Neural cell (in vitro differentiated cells): Measurements from ENCODE around the gene YWHAG. TPM values are rescaled to one million over a fixed set of nuclear protein-coding genes. Genes with fewer than 3 reads are reported as not detected.

ENCODE experiments used
- H2AFZ ChIP-seq: fragments of 200-600, 300-800 bp; sonication (generic), shearing (Covaris generic); 2 replicates; pipeline ENCODE4 v1.6.0; 2014; ENCODE audit warnings: low read depth, mild to moderate bottlenecking, antibody characterized with exemption, low read length, moderate library complexity
- H3F3A ChIP-seq: fragments of 200-600 bp; shearing (Covaris generic); 2 replicates; pipeline ENCODE4 v1.6.1; 2016; ENCODE audit warnings: mild to moderate bottlenecking, moderate library complexity, mixed read lengths, antibody characterized with exemption, low read length; ENCODE audit not compliant: insufficient read depth, poor library complexity, severe bottlenecking
- H3K27ac ChIP-seq: fragments of 200-600, 300-800 bp; sonication (generic), shearing (Covaris generic); 2 replicates; pipeline ENCODE4 v1.5.1; 2014; ENCODE audit warnings: mild to moderate bottlenecking, low read length, moderate library complexity
- H3K27me3 ChIP-seq: fragments of 300-800, 200-600 bp; sonication (generic), shearing (Covaris generic); 2 replicates; pipeline ENCODE4 v1.6.0; 2014; ENCODE audit warnings: mild to moderate bottlenecking, low read depth, low read length, moderate library complexity; ENCODE audit not compliant: insufficient read depth
- H3K36me3 ChIP-seq: fragments of 300-800, 200-600 bp; sonication (generic), shearing (Covaris generic); 2 replicates; pipeline ENCODE4 v1.5.1; 2014; ENCODE audit warnings: mild to moderate bottlenecking, antibody characterized with exemption, low read length, moderate library complexity; ENCODE audit not compliant: insufficient read depth
- H3K4me2 ChIP-seq: fragments of 300-800, 200-600 bp; sonication (generic), shearing (Covaris generic); 2 replicates; pipeline ENCODE4 v1.6.0; 2014; ENCODE audit warnings: mild to moderate bottlenecking, low read length
- H3K4me3 ChIP-seq: fragments of 300-800, 200-600 bp; sonication (generic), shearing (Covaris generic); 2 replicates; pipeline ENCODE4 v1.5.1; 2014; ENCODE audit warnings: mild to moderate bottlenecking, low read length, moderate library complexity
- H3K79me2 ChIP-seq: fragments of 200-600 bp; shearing (Covaris generic); replicated peaks from 2 replicates; pipeline ENCODE4 v1.6.0; 2014; ENCODE audit warnings: mild to moderate bottlenecking, low read length, moderate library complexity; ENCODE audit not compliant: insufficient read depth
- H3K9ac ChIP-seq: fragments of 300-800, 200-600 bp; sonication (generic), shearing (Covaris generic); 2 replicates; pipeline ENCODE4 v1.6.1; 2016; ENCODE audit warnings: mild to moderate bottlenecking, low read length, mixed read lengths
- H3K9me2 ChIP-seq: fragments of 200-600 bp; shearing (Covaris generic); 2 replicates; pipeline ENCODE4 v1.6.1; 2016; ENCODE audit warnings: mild to moderate bottlenecking, low read length, mixed read lengths; ENCODE audit not compliant: insufficient read depth
- H3K9me3 ChIP-seq: fragments of 200-600, 300-800 bp; sonication (generic), shearing (Covaris generic); 2 replicates; pipeline ENCODE4 v1.6.1; 2016; ENCODE audit warnings: mild to moderate bottlenecking, mixed run types, low read length, moderate library complexity, mixed read lengths
- H4K20me1 ChIP-seq: fragments of 200-600 bp; shearing (Covaris generic); 2 replicates; pipeline ENCODE4 v1.6.1; 2016; ENCODE audit warnings: mild to moderate bottlenecking, mixed run types; ENCODE audit not compliant: insufficient read depth
- EP300 ChIP-seq: fragments of 450-650 bp; conservative IDR thresholded peaks from 2 replicates; pipeline ENCODE4 v1.6.1; 2014; ENCODE audit warnings: antibody characterized with exemption, mild to moderate bottlenecking, moderate library complexity; ENCODE audit not compliant: poor library complexity, severe bottlenecking
- EZH2 ChIP-seq: fragments of 200-600, 300-800 bp; shearing (Covaris generic), sonication (generic); IDR thresholded peaks from 2 replicates; pipeline ENCODE4 v1.6.1; 2014; ENCODE audit warnings: antibody characterized with exemption, low read length, borderline replicate concordance, mild to moderate bottlenecking; ENCODE audit not compliant: insufficient read depth, poor library complexity, severe bottlenecking
- MXI1 ChIP-seq: fragments of 450-650 bp; conservative IDR thresholded peaks from 2 replicates; pipeline ENCODE4 v1.6.1; 2014; ENCODE audit warnings: antibody characterized with exemption, mild to moderate bottlenecking; ENCODE audit not compliant: poor library complexity, severe bottlenecking
- POLR2AphosphoS5 ChIP-seq: IDR thresholded peaks from 2 replicates; pipeline ENCODE4 v1.6.1; 2012
- RAD21 ChIP-seq: fragments of 450-650 bp; conservative IDR thresholded peaks from 2 replicates; pipeline ENCODE4 v1.6.1; 2014; ENCODE audit warnings: antibody characterized with exemption, mild to moderate bottlenecking, moderate library complexity
- SMC3 ChIP-seq: fragments of 450-650 bp; conservative IDR thresholded peaks from 2 replicates; pipeline ENCODE4 v1.6.1; 2014; ENCODE audit warnings: antibody characterized with exemption, mild to moderate bottlenecking, moderate library complexity; ENCODE audit not compliant: poor library complexity
- TAF1 ChIP-seq: IDR thresholded peaks from 2 replicates; pipeline ENCODE4 v1.6.1; 2012; ENCODE audit warnings: low read depth
- polyA plus RNA-seq: library from polyadenylated mRNA; depleted of rRNA; stranded (reverse); fragments of >200 nt; gene quantifications from 2 replicates; pipeline ENCODE4 v1.2.3, GENCODE V29; 2014
- TF ChIP-seq, protein P1 (sequence below): IDR thresholded peaks from 2 replicates; pipeline ENCODE4 v1.6.1; 2012; ENCODE audit warnings: borderline replicate concordance
- TF ChIP-seq, protein P2 (sequence below): fragments of 450-650 bp; IDR thresholded peaks from 2 replicates; pipeline ENCODE4 v1.5.1; 2014; ENCODE audit warnings: antibody characterized with exemption, mild to moderate bottlenecking, moderate library complexity; ENCODE audit not compliant: poor library complexity, severe bottlenecking

Gene YWHAG
- polyA plus RNA-seq, 1 donor from 2014 or later, result 284 TPM

DNA sequence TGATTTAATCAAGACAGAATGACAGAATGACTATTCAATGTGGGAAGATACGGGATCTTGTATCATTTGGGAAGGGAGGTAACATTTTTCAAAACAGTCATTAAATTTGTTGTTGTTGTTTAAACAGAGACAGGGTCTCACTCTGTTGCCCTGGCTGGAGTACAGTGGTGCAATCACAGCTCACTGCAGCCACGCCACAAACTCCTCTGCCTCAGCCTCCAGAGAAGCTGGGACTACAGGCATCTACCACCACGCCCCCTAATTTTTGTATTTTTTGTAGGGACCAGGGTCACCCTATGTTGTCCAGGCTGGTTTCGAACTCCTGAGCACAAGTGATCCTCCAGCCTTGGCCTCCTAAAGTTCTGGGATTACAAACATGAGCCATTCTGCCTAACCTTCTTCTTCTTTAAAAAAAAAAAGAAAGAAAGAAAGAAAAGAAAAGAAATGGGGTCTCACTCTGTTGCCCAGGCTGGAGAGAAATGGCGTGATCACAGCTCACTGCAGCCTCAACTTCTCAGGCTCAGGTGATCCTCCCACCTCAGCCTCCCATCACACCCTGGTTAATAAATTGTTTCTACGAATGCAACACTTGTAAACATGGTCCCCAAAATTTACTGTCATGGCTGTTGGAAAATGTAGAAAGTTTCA, 24.3 kb downstream of the YWHAG start:
- peaks cover 75% of the 10 kb centered on the region for H4K20me1 ChIP-seq

DNA sequence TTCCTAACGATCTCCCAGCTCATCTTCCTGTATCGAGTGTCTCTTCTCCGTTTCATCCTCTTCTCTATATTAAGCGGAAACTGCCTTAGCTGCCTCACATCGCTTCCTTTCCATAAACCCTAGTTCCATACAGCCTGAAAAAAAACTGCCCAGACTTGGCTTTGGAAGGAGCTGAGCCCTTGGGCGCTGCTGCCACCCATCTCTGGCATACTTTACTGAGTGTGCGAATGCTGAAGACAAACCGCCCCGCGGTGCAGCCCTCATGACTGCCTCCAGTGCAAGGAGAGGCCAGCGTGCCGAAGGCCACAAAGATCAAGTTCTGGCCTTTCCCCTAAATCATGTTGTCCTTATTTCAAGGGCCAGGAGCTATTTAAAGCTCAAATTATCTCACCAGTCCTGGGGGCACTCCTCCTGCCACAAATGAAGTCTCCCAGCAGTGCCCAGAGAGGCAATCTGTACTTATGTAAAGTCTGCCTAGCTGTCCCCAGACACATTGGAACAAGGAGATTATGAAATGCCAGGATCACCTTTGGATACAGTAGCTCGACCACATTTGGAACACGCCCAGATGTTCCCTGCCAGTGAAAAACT, 25.2 kb downstream of the YWHAG start:
- TF ChIP-seq EZH2 (no peak), RAD21 (no peak), TAF1 (no peak), POLR2AphosphoS5 (no peak), EP300 (no peak)
- TF ChIP-seq, protein P1, sequence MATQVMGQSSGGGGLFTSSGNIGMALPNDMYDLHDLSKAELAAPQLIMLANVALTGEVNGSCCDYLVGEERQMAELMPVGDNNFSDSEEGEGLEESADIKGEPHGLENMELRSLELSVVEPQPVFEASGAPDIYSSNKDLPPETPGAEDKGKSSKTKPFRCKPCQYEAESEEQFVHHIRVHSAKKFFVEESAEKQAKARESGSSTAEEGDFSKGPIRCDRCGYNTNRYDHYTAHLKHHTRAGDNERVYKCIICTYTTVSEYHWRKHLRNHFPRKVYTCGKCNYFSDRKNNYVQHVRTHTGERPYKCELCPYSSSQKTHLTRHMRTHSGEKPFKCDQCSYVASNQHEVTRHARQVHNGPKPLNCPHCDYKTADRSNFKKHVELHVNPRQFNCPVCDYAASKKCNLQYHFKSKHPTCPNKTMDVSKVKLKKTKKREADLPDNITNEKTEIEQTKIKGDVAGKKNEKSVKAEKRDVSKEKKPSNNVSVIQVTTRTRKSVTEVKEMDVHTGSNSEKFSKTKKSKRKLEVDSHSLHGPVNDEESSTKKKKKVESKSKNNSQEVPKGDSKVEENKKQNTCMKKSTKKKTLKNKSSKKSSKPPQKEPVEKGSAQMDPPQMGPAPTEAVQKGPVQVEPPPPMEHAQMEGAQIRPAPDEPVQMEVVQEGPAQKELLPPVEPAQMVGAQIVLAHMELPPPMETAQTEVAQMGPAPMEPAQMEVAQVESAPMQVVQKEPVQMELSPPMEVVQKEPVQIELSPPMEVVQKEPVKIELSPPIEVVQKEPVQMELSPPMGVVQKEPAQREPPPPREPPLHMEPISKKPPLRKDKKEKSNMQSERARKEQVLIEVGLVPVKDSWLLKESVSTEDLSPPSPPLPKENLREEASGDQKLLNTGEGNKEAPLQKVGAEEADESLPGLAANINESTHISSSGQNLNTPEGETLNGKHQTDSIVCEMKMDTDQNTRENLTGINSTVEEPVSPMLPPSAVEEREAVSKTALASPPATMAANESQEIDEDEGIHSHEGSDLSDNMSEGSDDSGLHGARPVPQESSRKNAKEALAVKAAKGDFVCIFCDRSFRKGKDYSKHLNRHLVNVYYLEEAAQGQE, result no peak
- TF ChIP-seq, protein P2, sequence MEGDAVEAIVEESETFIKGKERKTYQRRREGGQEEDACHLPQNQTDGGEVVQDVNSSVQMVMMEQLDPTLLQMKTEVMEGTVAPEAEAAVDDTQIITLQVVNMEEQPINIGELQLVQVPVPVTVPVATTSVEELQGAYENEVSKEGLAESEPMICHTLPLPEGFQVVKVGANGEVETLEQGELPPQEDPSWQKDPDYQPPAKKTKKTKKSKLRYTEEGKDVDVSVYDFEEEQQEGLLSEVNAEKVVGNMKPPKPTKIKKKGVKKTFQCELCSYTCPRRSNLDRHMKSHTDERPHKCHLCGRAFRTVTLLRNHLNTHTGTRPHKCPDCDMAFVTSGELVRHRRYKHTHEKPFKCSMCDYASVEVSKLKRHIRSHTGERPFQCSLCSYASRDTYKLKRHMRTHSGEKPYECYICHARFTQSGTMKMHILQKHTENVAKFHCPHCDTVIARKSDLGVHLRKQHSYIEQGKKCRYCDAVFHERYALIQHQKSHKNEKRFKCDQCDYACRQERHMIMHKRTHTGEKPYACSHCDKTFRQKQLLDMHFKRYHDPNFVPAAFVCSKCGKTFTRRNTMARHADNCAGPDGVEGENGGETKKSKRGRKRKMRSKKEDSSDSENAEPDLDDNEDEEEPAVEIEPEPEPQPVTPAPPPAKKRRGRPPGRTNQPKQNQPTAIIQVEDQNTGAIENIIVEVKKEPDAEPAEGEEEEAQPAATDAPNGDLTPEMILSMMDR, result no peak
- Histone ChIP-seq H3K4me2 (no peak overlapping the region), H3K9me3 (no peaks in the 10 kb centered on the region), H2AFZ (no peak overlapping the region), H3K4me3 (no peak overlapping the region), H3K9me2 (no peaks in the 10 kb centered on the region), H3F3A (no peaks in the 10 kb centered on the region), H3K36me3 (peaks cover 2% of the 10 kb centered on the region), H3K79me2 (peaks cover 89% of the 10 kb centered on the region), H3K27me3 (no peaks in the 10 kb centered on the region), H3K27ac (no peak overlapping the region), H4K20me1 (peaks cover 79% of the 10 kb centered on the region), H3K9ac (no peak overlapping the region)

More for the DNA sequence above, 24.3 kb downstream of the YWHAG start:
- Histone ChIP-seq H2AFZ (no peak overlapping the region), H3K79me2 (peaks cover 89% of the 10 kb centered on the region), H3F3A (no peaks in the 10 kb centered on the region), H3K4me2 (no peak overlapping the region), H3K9ac (no peak overlapping the region), H3K36me3 (no peaks in the 10 kb centered on the region), H3K27ac (no peak overlapping the region), H3K9me3 (no peaks in the 10 kb centered on the region), H3K9me2 (no peaks in the 10 kb centered on the region), H3K4me3 (no peak overlapping the region), H3K27me3 (no peaks in the 10 kb centered on the region)
- no peak for TF ChIP-seq SMC3
- no peak for TF ChIP-seq TAF1
- TF ChIP-seq MXI1, result no peak
- TF ChIP-seq POLR2AphosphoS5, result no peak
- TF ChIP-seq, protein P2, result no peak
- TF ChIP-seq, protein P1, result no peak
- TF ChIP-seq EP300, result no peak
- TF ChIP-seq RAD21, result no peak
- no peak for TF ChIP-seq EZH2
